HG03457 (cell line): ENCODE data around the gene DERL2.

Experiments used
- ATAC-seq: cut with Tn5 transposase; IDR thresholded peaks from one replicate; pipeline ENCODE4 v1.9.1; 2021; ENCODE audit warnings: moderate number of reproducible peaks; ENCODE audit not compliant: unreplicated experiment

The DERL2 gene

DNA sequence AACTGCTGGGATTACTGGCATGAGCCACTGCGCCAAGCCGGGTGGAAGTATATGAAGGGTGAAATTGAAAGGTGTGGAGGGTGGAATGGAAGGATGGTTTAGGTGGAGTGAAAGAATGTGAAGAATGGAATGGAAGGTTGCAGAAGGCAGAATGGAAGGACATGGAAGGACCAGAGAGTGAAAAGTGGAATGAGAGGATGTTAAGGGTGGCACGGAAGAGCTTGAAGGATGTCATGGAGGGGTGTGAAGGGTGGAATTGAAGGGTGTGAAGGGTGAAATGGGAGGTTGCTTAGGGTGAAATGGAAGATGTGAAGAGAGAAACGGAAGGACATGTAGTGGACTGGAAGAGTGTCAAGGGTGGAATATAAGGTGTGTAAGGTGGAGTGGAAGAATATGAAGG, 16.6 kb upstream of the DERL2 start:
- ATAC-seq = no peak

DNA sequence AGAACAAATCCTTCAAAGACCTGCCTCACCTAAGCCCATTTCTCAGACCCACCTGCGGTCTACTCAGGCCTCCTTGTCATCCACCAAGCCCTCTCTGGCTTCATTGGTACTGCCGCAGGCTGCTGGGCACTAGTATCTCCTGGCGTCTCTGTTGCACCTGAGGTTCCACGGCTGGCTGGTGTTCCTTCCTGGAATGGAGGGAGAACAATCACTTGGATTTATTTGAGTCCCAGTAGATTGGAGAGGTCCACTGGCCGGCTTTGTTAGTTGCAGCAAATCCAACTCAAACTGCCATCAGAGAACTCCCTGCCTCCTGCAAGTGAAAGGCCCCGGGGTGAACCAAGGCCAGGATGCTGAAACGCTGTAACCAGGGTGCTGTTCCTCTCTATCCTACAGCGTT, 15.7 kb upstream of the DERL2 start:
- no peak for ATAC-seq

GRCh38 chr17:5500589-5501391, 14.8 kb upstream of the DERL2 start:
- no peak for ATAC-seq

- ATAC-seq = no peak
These were observed 14.2 kb upstream of the DERL2 start for GRCh38 chr17:5500247-5500588.

DNA sequence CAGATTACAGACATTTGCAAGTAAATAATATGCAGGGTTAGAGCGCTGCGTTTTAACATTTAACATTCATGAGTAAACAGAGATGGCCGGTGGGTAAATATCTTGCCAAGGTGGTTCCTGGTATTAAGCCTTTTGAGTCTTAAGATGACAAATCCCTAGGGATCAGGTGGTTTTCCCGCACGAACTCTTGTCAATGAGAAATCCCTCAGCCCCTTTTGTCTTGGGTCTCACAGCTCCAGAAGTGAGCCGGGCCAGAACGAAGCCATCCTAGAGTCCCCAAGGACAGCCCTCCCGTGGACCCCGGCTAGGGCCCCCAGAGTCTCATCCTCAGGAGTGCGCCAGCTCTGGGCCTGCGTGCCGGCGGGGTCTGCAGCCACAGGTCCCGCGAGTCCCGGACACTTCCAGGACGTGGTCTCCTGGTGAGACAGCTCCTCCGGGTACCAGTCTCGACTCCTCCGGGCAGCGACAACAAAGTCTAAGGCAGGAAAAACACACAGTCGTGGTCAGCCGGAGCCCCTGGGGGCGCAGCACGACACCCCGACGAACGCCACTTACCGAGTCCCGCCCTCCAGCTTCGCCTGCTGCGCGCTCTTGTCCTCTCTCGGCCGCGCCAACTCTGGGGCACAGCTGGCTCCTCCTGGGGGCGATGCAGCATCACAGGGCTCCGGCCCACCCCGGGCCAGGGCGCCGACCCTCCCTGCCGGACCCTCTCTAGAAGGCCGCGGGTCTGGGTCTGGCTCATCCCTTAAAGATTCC, 13.7 kb upstream of the DERL2 start:
- no peak for ATAC-seq

GRCh38 chr17:5492970-5493369, 7.0 kb upstream of the DERL2 start:
- no peak for ATAC-seq

GRCh38 chr17:5488752-5489151, 2.8 kb upstream of the DERL2 start:
- ATAC-seq = no peak

DNA sequence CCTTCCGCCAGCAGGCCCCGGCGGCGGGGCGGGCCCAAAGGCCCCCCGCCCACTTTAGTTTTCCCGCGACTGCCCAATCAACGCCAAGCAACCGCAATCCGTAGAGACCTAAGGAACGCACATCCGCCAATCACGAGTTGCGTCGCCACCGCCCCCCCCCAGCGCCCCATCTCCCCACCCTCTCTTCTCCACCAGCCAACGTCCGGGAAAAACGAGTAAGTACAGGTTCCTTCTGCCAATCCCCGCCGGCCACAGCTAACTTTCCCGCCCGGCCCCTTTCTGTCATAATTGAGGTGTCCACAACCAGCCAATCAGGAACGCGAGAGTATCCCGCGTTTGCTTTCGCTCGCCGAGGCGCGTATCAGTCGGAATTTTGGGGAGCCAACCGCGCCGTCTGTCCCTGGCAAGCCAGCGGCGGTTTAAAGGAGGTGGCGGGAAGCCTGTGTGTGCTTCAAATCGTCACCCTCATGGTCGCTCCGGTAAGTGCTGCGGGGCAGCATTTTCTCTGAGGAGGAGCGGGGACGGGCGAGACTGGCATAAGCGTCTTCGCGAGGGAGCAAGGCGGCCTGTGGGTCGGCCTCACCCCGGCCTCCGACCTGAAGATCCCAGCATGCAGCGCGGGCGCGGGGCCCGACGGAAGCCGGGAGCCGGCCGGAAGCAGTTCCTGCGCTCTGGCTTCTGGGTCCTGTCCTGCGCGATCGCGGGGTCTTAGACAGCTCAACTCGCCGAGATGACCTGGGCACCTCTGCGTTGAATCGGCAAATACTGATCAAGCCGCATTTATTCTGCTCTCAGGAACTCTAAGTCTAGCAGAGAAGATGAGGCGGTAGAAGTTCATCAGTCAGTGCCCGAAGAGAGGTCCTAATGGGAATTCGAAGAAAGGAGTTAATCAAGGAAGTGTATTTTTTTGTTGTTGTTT, 487 bp upstream of the DERL2 start, which contains the start of gene MIS12:
Gene MIS12 (plus strand): TSS at position 361 of the 919 bp plus-strand sequence. CDS start 2,297 bp downstream, outside the sequence.
- ATAC-seq = peak; percentile 56

GRCh38 chr17:5481451-5481850, 4.5 kb downstream of the DERL2 start:
- no peak for ATAC-seq

DNA sequence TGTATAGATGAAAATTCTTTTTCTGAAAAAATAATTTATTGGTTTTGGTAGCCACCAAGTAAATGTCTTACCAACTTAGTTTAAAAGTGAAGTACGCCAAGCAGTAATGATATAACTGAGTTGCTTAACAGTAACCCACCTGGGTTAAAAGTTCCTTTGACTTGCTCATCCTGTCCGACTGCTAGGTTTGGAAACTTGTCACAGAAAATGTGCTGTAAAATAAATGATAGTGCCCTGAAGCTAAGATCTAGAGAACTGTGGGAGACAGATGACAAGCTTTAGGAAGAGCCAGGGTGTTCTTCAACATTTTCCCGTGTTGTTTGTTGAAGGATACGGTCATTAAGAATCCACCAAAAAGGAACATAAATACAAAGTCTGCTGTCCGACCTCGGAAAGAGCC, 5.0 kb downstream of the DERL2 start:
- ATAC-seq = no peak

GRCh38 chr17:5478992-5479391, 7.0 kb downstream of the DERL2 start:
- no peak for ATAC-seq

DNA sequence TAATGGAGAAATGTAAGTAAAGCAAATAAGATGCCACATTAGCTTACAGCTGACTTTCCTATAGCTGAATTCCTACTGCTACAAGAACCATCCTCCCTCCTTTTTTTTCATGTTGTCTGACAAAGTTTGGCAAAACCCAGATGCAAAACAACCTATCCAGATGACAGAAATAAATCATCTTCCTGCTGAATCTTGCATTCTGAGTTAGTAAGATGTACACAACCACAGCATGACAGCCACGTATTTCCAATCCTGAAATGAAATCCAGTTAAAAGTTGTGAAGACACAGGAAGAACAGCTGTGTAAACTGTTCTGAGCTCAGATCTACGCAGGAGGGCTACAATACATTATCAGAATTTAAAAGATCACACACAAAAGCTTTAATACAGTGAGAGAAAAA, 12.1 kb downstream of the DERL2 start:
- ATAC-seq = no peak

GRCh38 chr17:5472511-5472910, 13.5 kb downstream of the DERL2 start:
- ATAC-seq = no peak

DNA sequence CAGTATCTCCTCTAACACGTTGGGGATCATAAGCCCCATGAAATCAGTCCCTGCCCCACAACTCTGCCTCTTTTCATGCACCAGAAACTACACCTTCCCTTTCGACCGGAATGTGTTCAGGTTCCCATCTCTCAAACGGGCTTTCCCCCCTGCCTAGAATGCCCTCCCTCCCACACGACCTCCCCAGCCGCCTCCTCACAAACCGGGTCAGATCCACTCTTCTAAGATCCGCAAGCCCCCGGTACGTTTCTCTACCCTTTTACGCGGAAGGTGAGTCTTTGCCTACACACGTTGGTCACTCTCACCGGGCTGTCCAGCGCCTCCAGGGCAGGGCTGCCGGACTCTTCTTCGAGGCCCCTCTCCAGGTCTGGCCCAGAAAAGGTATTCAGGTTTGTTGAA, 17.9 kb downstream of the DERL2 start:
- ATAC-seq = no peak

DNA sequence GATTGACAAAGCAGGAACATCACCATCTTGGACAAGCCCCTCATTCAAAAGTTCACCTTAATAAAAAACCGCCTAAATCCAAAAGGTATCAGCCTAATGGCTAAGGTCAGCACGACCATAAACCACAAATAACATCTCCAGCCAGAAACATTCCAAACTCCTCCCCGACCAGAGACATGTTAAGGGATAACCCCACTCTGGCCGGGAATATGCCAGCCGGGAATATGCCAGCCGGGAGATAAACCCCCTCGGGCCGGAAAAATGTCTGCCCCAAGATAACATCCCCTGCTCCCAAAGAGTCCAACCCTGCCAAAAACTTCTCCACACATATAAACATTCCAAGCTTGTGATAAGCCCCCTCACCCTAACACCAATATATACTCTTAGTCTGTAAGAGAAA, 18.6 kb downstream of the DERL2 start:
- no peak for ATAC-seq

- no peak for ATAC-seq
These were observed 19.7 kb downstream of the DERL2 start for GRCh38 chr17:5466295-5466694.

DNA sequence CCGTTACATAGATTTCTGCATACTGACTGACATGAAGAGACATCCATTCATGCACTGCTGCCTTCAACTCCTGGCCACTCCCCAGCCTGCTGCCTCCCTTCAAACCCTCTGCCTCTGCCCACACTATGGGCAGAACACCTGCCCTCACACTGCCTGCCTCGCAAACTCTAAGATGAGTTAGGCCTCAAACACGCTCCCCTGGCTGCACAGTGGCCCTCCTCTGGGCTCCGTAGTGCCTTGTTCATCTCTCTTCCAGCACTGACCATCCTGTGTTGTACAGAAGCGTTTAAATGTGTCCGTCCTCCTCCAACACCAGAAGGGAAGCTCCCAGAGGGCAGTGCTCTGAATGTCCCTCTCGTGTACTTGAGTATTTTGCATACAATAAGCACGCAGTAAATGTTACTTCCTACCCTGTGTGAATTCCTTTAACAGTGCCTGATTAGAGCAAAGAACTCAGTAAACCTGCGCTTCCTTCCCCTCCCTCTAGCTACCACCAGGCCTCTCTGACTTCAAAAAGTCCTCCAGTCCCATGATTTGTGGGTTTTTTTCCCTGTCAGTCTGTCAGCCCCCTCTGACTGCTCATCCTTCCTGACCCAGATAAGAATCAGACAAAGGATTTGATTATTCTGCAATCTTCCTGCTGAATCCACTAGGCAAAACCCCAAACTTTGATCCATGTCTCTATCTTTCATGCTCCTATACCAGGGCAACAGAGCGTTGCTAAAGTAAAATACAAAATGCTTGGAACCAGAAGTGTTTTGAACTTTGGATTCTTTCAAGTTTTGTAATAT, 21.1 kb downstream of the DERL2 start:
- no peak for ATAC-seq

DNA sequence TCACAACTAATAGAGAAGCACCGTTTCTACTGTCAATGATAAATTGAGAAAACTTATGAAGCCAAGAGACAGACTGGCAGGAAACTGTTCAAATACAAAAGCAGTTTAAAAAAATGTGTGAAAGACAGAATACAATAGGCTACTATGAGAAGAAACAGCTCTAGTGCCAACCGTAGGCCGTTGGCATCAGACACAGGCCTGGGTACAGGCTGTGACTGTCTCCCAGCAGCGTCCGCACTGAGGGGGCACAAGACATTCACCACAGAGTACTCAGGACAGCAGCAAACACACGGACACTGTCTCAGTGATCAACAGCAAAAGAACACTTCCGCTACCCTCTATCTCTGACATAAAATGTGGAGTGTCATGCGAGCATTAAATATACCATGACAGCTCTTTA, 39.2 kb downstream of the DERL2 start:
- no peak for ATAC-seq

DNA sequence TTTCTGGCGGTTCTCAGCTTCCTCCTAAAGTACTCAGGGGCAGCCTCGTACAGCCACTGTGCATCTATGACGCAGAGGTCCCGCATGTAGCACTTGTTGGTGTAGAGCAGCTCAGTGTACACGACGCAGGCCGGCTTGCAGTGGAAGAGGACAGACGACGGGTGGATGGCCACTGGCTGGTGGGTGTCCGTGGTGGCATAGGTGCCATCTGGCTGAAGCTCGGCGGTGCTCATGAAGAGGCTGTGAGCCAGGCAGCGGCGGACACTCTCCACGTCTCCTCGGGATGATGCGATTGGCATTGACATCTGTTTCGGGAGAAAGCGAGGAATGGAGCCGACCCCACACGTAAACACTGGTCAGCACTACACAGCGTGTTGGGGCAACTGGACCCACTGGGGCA, 41.8 kb downstream of the DERL2 start:
- ATAC-seq = no peak

DNA sequence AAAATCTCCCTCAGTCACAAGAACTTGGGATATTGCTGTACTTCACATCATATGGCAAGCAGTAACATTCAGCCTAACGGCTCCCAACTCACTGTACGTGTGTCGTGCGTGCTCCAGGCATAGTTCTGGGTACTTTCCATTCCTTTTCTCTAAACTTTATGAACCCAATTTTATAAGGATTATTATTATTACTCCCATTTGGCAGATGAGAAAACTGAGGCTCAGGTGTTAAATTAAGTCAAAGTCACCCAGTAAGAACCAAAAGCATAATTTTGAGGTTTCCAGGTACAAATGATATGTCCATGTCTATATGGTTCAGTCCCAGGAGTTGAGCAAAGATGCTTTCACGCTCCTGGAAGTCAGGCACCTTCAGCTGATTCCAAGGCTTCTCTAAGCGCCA, 42.2 kb downstream of the DERL2 start:
- no peak for ATAC-seq

GRCh38 chr17:5439446-5439764, 46.6 kb downstream of the DERL2 start:
- ATAC-seq = peak; percentile 8
